ENCODE data around the gene HABP4. TPM values are rescaled to one million over a fixed set of nuclear protein-coding genes. Genes with fewer than 3 reads are reported as not detected.
"Not testable (repeated sequence)": the region's sequence is repeated elsewhere in the genome, so short reads cannot be mapped to it uniquely, and the experiment has no call there.

HABP4 gene
- total RNA-seq, 2 donors from 2014 or later, result 3.0 to 11.5 TPM

- Mint-ChIP-seq H3K27ac (no peak overlapping the region), H3K9me3 (no peaks in the 10 kb centered on the region), H3K4me1 (ENCODE audit: low read depth in 2 of 2) (no peaks in the 10 kb centered on the region), H3K4me3 (no peak overlapping the region), H3K27me3 (peaks cover 0 to 11% of the 10 kb centered on the region in 2 donors), H3K36me3 (no peaks in the 10 kb centered on the region)
- no peak for DNase-seq (ENCODE audit: low spot score)
- no peak for ATAC-seq
These were observed 52.8 kb downstream of the HABP4 start for GRCh38 chr9:96502539-96503373.

- H3K27me3 Mint-ChIP-seq, result peaks cover 0 to 11% of the 10 kb centered on the region in 2 donors
- H3K4me3 Mint-ChIP-seq; H3K36me3 Mint-ChIP-seq; H3K9me3 Mint-ChIP-seq; H3K4me1 Mint-ChIP-seq (ENCODE audit: low read depth in 2 of 2); DNase-seq (ENCODE audit: low spot score); ATAC-seq; H3K27ac Mint-ChIP-seq: not testable (repeated sequence)
These were observed 53.4 kb downstream of the HABP4 start for GRCh38 chr9:96503374-96503748.

GRCh38 chr9:96503918-96504317 lies 53.9 kb downstream of the HABP4 start:
- peaks cover 0 to 11% of the 10 kb centered on the region in 2 donors for H3K27me3 Mint-ChIP-seq
- no peak for ATAC-seq
- H3K4me1 Mint-ChIP-seq (ENCODE audit: low read depth in 2 of 2), result no peaks in the 10 kb centered on the region
- no peaks in the 10 kb centered on the region for H3K9me3 Mint-ChIP-seq
- no peak overlapping the region for H3K27ac Mint-ChIP-seq
- H3K36me3 Mint-ChIP-seq, result no peaks in the 10 kb centered on the region
- no peak overlapping the region for H3K4me3 Mint-ChIP-seq
- no peak for DNase-seq (ENCODE audit: low spot score)

GRCh38 chr9:96505316-96505991 lies 55.5 kb downstream of the HABP4 start:
- no peaks in the 10 kb centered on the region for H3K4me1 Mint-ChIP-seq (ENCODE audit: low read depth in 2 of 2)
- no peaks in the 10 kb centered on the region for H3K36me3 Mint-ChIP-seq
- no peak overlapping the region for H3K27ac Mint-ChIP-seq
- peaks cover 0 to 11% of the 10 kb centered on the region in 2 donors for H3K27me3 Mint-ChIP-seq
- H3K4me3 Mint-ChIP-seq, result no peak overlapping the region
- H3K9me3 Mint-ChIP-seq, result no peaks in the 10 kb centered on the region
- ATAC-seq, result no peak
- no peak for DNase-seq (ENCODE audit: low spot score)

- Mint-ChIP-seq H3K4me1 (ENCODE audit: low read depth in 2 of 2) (no peaks in the 10 kb centered on the region), H3K36me3 (no peaks in the 10 kb centered on the region), H3K27ac (no peak overlapping the region), H3K27me3 (peaks cover 0 to 9% of the 10 kb centered on the region in 2 donors), H3K9me3 (no peaks in the 10 kb centered on the region), H3K4me3 (no peak overlapping the region)
- ATAC-seq, result no peak
- DNase-seq (ENCODE audit: low spot score), result no peak
These were observed 58.4 kb downstream of the HABP4 start for GRCh38 chr9:96508227-96508940.

- no peaks in the 10 kb centered on the region for H3K4me1 Mint-ChIP-seq (ENCODE audit: low read depth in 2 of 2)
- no peaks in the 10 kb centered on the region for H3K36me3 Mint-ChIP-seq
- H3K9me3 Mint-ChIP-seq, result no peaks in the 10 kb centered on the region
- peaks cover 0 to 5% of the 10 kb centered on the region in 2 donors for H3K27me3 Mint-ChIP-seq
- DNase-seq (ENCODE audit: low spot score) (no peak), ATAC-seq (no peak)
- H3K27ac Mint-ChIP-seq, result no peak overlapping the region
- H3K4me3 Mint-ChIP-seq, result no peak overlapping the region
These were observed 59.1 kb downstream of the HABP4 start for GRCh38 chr9:96509026-96509425.

- DNase-seq (ENCODE audit: low spot score) (no peak), ATAC-seq (no peak)
- H3K27ac Mint-ChIP-seq, result no peak overlapping the region
- no peaks in the 10 kb centered on the region for H3K4me1 Mint-ChIP-seq (ENCODE audit: low read depth in 2 of 2)
- H3K9me3 Mint-ChIP-seq, result no peaks in the 10 kb centered on the region
- H3K4me3 Mint-ChIP-seq, result no peak overlapping the region
- H3K36me3 Mint-ChIP-seq, result no peaks in the 10 kb centered on the region
- H3K27me3 Mint-ChIP-seq, result peaks cover 0 to under 1% of the 10 kb centered on the region in 2 donors
These were observed 59.9 kb downstream of the HABP4 start for GRCh38 chr9:96509848-96510247.

- DNase-seq (ENCODE audit: low spot score) (no peak), ATAC-seq (no peak)
- Mint-ChIP-seq H3K4me3 (no peak overlapping the region), H3K27ac (no peak overlapping the region), H3K4me1 (ENCODE audit: low read depth in 2 of 2) (no peaks in the 10 kb centered on the region), H3K27me3 (peaks cover 0 to 3% of the 10 kb centered on the region in 2 donors), H3K36me3 (no peaks in the 10 kb centered on the region), H3K9me3 (no peaks in the 10 kb centered on the region)
These were observed 60.3 kb downstream of the HABP4 start for GRCh38 chr9:96510258-96510657.

GRCh38 chr9:96512240-96512639 lies 62.3 kb downstream of the HABP4 start:
- Mint-ChIP-seq H3K27ac (no peak overlapping the region), H3K4me1 (ENCODE audit: low read depth in 2 of 2) (no peaks in the 10 kb centered on the region), H3K36me3 (no peaks in the 10 kb centered on the region), H3K9me3 (no peaks in the 10 kb centered on the region), H3K4me3 (no peak overlapping the region), H3K27me3 (peaks cover 0 to 3% of the 10 kb centered on the region in 2 donors)
- DNase-seq (ENCODE audit: low spot score) (no peak), ATAC-seq (no peak)

GRCh38 chr9:96513622-96514021 lies 63.7 kb downstream of the HABP4 start:
- ATAC-seq (no peak), DNase-seq (ENCODE audit: low spot score) (no peak)
- H3K27ac Mint-ChIP-seq, result no peak overlapping the region
- no peak overlapping the region for H3K4me3 Mint-ChIP-seq
- H3K36me3 Mint-ChIP-seq, result no peaks in the 10 kb centered on the region
- H3K27me3 Mint-ChIP-seq, result peaks cover 0 to 3% of the 10 kb centered on the region in 2 donors
- H3K9me3 Mint-ChIP-seq, result no peaks in the 10 kb centered on the region
- H3K4me1 Mint-ChIP-seq (ENCODE audit: low read depth in 2 of 2), result no peaks in the 10 kb centered on the region

GRCh38 chr9:96514108-96514799 lies 64.3 kb downstream of the HABP4 start:
- peaks cover 0 to 3% of the 10 kb centered on the region in 2 donors for H3K27me3 Mint-ChIP-seq
- H3K36me3 Mint-ChIP-seq, result no peaks in the 10 kb centered on the region
- no peak overlapping the region for H3K27ac Mint-ChIP-seq
- ATAC-seq, result no peak
- H3K4me3 Mint-ChIP-seq, result no peak overlapping the region
- H3K9me3 Mint-ChIP-seq, result no peaks in the 10 kb centered on the region
- no peaks in the 10 kb centered on the region for H3K4me1 Mint-ChIP-seq (ENCODE audit: low read depth in 2 of 2)
- DNase-seq (ENCODE audit: low spot score), result no peak

GRCh38 chr9:96514800-96515158 lies 64.8 kb downstream of the HABP4 start:
- H3K27ac Mint-ChIP-seq, result no peak overlapping the region
- no peaks in the 10 kb centered on the region for H3K9me3 Mint-ChIP-seq
- DNase-seq (ENCODE audit: low spot score), result no peak
- H3K4me1 Mint-ChIP-seq (ENCODE audit: low read depth in 2 of 2), result no peaks in the 10 kb centered on the region
- no peak overlapping the region for H3K4me3 Mint-ChIP-seq
- H3K27me3 Mint-ChIP-seq, result peaks cover 0 to 4% of the 10 kb centered on the region in 2 donors
- no peak for ATAC-seq
- H3K36me3 Mint-ChIP-seq, result no peaks in the 10 kb centered on the region

- no peak overlapping the region for H3K4me3 Mint-ChIP-seq
- H3K27me3 Mint-ChIP-seq, result peaks cover 0 to 6% of the 10 kb centered on the region in 2 donors
- no peaks in the 10 kb centered on the region for H3K36me3 Mint-ChIP-seq
- H3K4me1 Mint-ChIP-seq (ENCODE audit: low read depth in 2 of 2), result no peaks in the 10 kb centered on the region
- H3K27ac Mint-ChIP-seq, result peak overlapping the region in 1 of 2 donors; percentile 4
- no peak for ATAC-seq
- no peaks in the 10 kb centered on the region for H3K9me3 Mint-ChIP-seq
- no peak for DNase-seq (ENCODE audit: low spot score)
These were observed 65.9 kb downstream of the HABP4 start for GRCh38 chr9:96515621-96516470.
